Right ventricle myocardium superior (tissue), 1 donor: Measurements from ENCODE around the gene C21orf91. TPM values are rescaled to one million over a fixed set of nuclear protein-coding genes. Genes with fewer than 3 reads are reported as not detected.
"Not testable (repeated sequence)": the region's sequence is repeated elsewhere in the genome, so short reads cannot be mapped to it uniquely, and the experiment has no call there.

Source experiments
- ATAC-seq: fragments of 200-7000 bp; cut with Tn5 transposase; one replicate; pipeline ENCODE4 v1.9.1; 2020; ENCODE audit warnings: mild to moderate bottlenecking; ENCODE audit not compliant: poor library complexity
- DNase-seq: peaks from one replicate; pipeline ENCODE4 v3.0.0-alpha.2; 2020
- intact Hi-C: fragments of 100-400 bp; cut with DNase I; formaldehyde crosslinking; loops from one replicate; pipeline ENCODE4 v1.11.2; 2022
- total RNA-seq: library from RNA; stranded (reverse); fragmentation: NEBNext Ultra II Directional; extraction: Animal tissue kit (Norgen Biotek cat#: 25700); gene quantifications from one replicate; pipeline ENCODE4 v1.2.1, GENCODE V29; 2021
- donor health status: DM: no; HTN: yes; CAD: no; lungs with severe emphysema.

Gene C21orf91
- total RNA-seq, 1 donor from 2014 or later: 6.3 TPM

- intact Hi-C loops: no loop called here
- no peak for DNase-seq
- no peak for ATAC-seq
Measured at GRCh38 chr21:17783003-17783402, 36.2 kb downstream of the C21orf91 start.

- DNase-seq (no peak), ATAC-seq (no peak)
- intact Hi-C loops: no loop called here
Measured at GRCh38 chr21:17782051-17782450, 37.1 kb downstream of the C21orf91 start.

GRCh38 chr21:17781524-17781923, 37.6 kb downstream of the C21orf91 start:
- DNase-seq (no peak), ATAC-seq (no peak)
- intact Hi-C loops: no loop called here

GRCh38 chr21:17780539-17780938, 38.6 kb downstream of the C21orf91 start:
- intact Hi-C loops: no loop called here
- ATAC-seq: no peak

DNA sequence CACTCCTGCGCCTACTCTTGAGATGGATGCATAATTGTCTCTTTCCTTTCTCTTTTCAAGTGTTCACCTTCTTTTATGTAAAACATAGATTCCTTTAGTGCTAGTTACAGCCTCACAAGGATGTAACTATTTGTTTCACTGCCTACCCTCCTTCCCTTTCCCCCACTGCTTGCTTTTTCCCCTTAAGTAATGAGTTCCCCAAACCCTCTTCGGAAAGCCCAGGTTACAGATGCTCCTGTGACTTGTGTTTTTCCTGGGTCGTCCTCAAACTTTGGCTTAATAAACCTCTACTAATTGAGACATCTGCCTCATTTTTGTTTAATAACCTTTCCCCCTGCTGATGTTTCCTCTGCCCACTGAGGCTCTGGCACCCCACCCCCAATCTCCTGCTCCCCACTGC, 39.2 kb downstream of the C21orf91 start:
- DNase-seq (no peak), ATAC-seq (no peak)
- intact Hi-C loops: no loop called here

More at GRCh38 chr21:17780539-17780938, 38.6 kb downstream of the C21orf91 start:
- no peak for DNase-seq

DNA sequence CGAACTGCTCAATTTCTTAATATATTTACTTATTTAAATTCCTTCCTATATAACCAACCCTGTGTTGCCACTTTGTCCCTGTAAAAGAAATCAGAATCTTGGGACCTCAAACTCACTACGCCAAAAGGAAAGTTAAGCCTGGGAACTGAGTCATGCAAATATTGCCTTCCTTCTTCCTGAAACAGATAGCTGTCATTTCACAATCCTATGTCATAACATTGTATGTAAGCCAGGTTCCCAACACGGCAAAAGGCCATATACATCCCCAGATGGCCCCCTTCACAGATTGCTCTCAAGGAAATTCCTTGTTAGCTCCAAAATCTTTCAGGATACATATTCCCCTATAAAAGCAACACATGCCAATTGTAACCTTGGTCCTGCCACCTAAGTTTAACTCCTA, 39.7 kb downstream of the C21orf91 start:
- DNase-seq (no peak), ATAC-seq (no peak)
- intact Hi-C loops: no loop called here

DNA sequence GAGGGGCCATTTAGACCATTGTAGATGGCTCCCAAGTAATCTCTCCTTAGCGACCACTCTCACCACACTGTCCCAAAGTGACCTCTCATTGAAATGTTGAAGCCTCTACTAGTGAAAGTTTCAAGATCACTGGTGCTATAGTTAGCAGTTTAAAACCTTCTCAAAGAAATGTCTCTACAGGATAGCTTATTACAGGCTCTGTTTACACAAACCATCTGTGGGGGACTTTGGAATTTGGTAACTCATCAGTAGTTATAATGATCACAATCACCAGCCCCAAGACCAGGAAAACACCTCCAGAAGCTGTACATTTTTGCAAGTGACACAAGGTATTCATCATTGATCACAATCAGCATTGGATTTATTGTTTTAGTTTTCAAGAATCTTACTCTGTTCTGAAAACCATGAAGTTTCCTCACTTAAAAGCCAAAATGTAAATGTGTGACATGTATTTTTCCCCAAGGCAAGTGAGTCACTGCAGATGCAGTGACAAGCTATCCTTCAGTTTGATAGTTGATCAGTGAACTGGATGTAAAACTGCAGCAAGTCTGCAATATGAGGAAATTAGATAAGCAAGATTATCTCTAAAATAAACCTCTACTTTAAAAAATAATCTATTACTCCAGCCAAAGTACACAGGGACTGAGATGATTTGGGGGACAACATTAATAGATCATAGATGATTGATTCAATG, 41.9 kb downstream of the C21orf91 start:
- DNase-seq: no peak
- ATAC-seq: no peak
- intact Hi-C loops: no loop called here

- intact Hi-C loops: no loop called here
- no peak for DNase-seq
- ATAC-seq: no peak
Measured at GRCh38 chr21:17775431-17776126, 43.6 kb downstream of the C21orf91 start.

GRCh38 chr21:17775021-17775420, 44.1 kb downstream of the C21orf91 start:
- ATAC-seq, DNase-seq, intact Hi-C loops: not testable (repeated sequence)

DNA sequence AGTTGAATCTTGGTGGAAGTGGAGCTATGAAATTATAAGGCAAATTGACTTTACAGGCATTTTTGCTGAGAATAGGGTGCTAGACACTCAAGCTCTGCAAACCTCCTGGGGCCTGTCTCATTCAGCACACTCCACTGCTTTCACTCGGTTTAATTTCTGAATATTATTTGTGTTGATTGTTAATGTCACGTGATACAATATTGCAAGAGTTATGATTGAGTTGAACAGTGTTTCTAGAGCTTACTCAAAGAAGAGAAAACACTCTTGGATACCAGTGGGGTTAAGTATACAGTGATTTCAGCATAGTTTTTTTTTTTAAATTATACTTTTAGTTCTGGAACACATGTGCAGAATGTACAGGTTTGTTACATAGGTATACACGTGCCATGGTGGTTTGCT, 49.7 kb downstream of the C21orf91 start:
- intact Hi-C loops: no loop called here
- ATAC-seq (no peak), DNase-seq (no peak)

DNA sequence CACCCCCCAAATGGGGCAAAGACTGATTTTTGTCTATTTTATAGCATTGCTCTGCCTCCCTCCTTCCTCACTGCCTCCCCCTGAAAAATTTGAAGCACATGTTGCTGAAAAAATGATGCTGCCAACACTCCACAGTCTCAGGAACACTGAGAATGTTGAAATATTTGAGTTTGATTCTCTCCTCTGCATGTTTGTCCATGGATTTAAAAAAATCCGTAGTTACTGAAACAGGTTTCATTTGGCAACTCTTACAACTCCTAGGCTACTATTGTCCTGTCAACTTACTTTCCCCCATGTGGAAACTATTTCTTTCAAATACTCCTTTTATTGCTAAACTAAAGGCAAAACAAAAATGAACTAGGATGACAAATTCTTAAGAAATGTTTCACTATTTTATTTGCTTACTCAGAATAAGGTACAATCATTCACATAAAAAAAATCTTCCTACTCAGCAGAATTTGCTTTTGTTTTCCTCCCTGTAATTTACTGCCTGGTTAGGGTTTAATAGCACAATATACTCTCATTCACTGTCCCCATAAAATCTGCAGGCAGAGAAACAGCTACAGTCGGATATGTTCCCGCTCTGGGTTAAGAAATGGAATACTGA, 50.2 kb downstream of the C21orf91 start:
- intact Hi-C loops: no loop called here
- no peak for DNase-seq
- no peak for ATAC-seq

- intact Hi-C loops: no loop called here
- ATAC-seq (no peak), DNase-seq (no peak)
Measured at GRCh38 chr21:17765207-17765606, 53.9 kb downstream of the C21orf91 start.

- intact Hi-C loops: no loop called here
- no peak for DNase-seq
- no peak for ATAC-seq
Measured at GRCh38 chr21:17763288-17764037, 55.7 kb downstream of the C21orf91 start.

DNA sequence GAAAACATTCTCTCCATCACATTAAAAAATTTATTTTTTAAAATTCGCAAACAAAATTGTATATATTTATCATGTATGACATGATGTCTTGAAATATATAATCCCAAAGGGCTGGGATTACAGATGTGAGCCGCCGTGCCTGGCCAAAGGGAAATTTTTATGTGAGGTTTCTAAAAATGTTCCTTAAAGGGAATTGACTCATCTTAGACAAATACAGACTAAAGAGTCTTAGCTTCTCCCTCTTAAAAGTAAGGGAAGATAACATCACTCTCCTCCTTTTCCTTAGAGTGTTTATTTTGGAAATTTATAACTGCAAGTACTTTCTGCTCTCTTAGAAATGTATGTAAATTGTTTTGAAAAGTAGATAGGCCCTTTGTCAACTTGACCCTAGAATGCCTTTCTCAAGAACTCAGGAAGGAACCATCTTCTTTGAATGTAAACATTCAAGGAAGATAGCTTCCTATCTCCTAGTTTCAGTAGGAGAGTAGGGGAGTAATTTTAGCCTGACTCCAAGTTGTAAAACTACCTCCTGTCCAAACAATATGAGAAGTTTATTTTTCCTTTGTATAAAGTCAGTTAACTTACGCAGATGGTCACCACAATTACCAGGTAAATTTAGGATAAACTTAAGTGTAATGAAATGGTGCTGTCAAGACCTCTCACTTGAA, 59.5 kb downstream of the C21orf91 start:
- ATAC-seq: no peak
- intact Hi-C loops: no loop called here
- DNase-seq: no peak

DNA sequence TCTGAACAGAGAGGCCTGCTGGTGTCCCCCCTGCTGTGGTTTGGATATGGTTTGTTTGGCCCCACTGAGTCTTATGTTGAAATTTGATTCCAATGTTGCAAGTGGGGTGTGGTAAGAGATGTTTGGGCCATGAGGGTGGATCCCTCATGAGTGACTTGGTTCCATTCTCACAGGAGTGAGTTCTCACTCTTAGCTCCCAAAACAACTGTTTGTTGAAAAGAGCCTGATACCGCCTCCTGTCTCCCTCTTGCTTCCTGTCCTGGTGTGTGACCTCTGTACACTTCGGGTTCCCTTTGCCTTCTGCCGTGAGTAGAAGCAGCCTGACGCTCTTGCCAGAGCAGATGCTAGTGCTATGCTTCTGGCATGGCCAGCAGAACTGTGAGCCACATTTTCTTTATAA, 60.5 kb downstream of the C21orf91 start:
- no peak for ATAC-seq
- DNase-seq: no peak
- intact Hi-C loops: no loop called here

GRCh38 chr21:17757671-17758070, 61.5 kb downstream of the C21orf91 start:
- DNase-seq (no peak), ATAC-seq (no peak)
- intact Hi-C loops: no loop called here

DNA sequence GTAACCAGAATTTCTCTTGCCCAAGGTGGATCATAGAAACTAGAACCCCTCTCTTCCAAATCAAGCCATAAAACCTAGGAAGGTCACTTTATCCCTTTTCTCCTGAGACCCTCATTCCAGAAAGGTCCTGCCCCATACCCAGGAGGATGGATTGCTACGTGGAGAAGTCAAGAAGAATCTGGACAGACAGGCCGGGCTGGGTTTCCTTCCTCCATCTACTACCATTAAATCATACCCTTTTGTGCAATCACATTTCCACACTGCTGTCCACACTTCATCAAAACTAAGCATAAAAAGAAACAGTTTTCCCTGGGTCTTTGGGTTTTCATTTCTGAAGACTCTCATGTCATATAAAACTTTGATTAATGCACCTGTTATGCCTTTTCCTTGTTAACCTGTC, 65.4 kb downstream of the C21orf91 start:
- ATAC-seq (no peak), DNase-seq (no peak)
- intact Hi-C loops: no loop called here

DNA sequence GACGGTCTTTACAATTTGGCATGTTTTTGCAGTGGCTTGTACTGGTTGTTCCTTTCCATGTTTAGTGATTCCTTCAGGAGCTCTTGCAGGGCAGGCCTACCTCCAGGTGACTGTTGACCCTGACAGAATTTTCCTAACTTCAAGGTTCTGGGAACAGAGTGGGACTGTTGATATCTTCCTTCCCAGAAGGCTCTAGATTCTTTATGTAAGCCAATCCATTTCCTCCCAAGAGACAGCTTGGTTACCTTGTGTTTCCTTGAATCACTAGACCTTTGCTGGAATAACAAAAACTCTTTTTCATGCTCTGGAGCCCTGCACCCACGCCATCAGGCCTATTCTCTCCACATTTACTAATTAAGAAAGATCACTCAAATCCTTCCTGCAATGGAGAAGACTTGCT, 67.0 kb downstream of the C21orf91 start:
- ATAC-seq: no peak
- no peak for DNase-seq
- intact Hi-C loops: no loop called here

DNA sequence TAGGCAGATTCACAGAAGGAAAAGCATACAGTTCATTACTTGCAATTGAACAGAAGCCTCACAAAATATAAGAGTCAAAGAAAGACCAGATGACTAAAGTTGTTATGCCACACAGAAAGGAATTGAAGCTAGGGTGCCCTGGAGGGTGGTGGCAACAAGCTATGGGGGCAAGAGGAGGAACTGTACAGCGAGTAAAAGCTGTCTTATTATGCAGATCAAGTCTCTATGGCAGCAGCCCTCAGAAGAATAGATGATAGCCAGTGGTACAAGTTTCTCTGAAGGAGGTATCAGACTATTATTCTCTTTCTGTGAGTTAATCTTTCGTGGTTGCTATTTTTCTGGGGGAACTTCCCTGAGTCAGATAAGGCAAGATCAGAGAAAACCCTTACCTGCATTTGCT, 72.2 kb downstream of the C21orf91 start:
- no peak for DNase-seq
- ATAC-seq: no peak
- intact Hi-C loops: no loop called here
